ENCODE data around the gene GPR84. TPM values are rescaled to one million over a fixed set of nuclear protein-coding genes. Genes with fewer than 3 reads are reported as not detected.

The GPR84 gene
- total and polyA plus RNA-seq, 10 of the 15 experiments (the other 5 are each of a cell fraction or from before 2014, with no cell fraction given): 0.37 to 4.7 (median 2.6) TPM

DNA sequence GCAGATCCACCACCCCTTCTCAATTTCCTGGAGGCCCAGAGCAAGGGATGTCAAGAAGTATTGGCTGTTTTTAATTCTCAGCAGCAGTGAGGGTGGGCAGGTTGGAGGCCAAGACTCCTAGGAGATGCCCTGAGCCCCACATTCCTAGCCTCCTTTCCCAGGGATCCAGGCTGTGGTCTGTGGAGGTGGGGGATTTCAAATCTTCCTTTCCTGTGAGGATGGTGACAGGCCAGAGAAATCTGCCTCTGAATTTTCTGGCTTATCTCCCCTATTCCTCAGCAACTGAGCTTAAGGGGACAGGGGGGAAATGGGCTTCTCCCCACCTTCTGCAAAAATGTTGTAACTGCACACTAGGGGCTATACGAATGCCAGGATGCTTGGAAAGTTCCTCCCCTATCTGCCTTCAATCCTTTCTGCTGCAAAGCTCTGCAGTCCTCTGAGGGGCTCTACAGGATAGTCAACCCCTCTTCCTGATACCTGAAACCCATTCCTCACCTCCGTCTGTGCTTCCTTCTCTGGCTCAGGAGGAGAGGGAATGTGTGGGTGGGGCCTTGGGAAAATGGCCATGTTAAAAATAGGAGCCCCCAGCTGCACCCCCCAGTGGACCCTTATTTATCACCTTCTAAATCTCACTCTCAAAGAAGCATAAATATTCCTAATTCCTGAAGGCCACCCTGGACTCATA is 6.6 kb downstream of the GPR84 start:
- Histone ChIP-seq H3K36me3 (ENCODE audit: control insufficient read depth in 2 of 2, insufficient read depth in 2 of 2, low read length in 1 of 2) (no peaks in the 10 kb centered on the region), H2AFZ (ENCODE audit: control insufficient read depth, low read depth, low read length) (no peak overlapping the region), H4K20me1 (ENCODE audit: control insufficient read depth, insufficient read depth) (no peaks in the 10 kb centered on the region), H3K79me2 (ENCODE audit: control insufficient read depth, insufficient read depth, low read length) (no peaks in the 10 kb centered on the region), H3K27ac (ENCODE audit: control insufficient read depth, insufficient read depth) (peak overlapping the region; percentile 92), H3K9ac (ENCODE audit: control insufficient read depth, insufficient read depth, low read length) (peak overlapping the region; percentile 89; the same call in 1 of the 2 replicates), H3K4me1 (ENCODE audit: control insufficient read depth, insufficient read depth, low read length) (peaks cover 12% of the 10 kb centered on the region; the same call in 1 of the 2 replicates), H3K4me3 (peak overlapping the region; percentile 84; the same call in 1 of the 2 replicates), H3K27me3 (replicated peaks in 1 of 2; ENCODE audit: control insufficient read depth in 2 of 2, insufficient read depth in 2 of 2, low read length in 1 of 2) (no peaks in the 10 kb centered on the region), H3K9me3 (replicated peaks; ENCODE audit: control insufficient read depth, insufficient read depth, low read length) (no peaks in the 10 kb centered on the region), H3K4me2 (ENCODE audit: control insufficient read depth, insufficient read depth) (peak overlapping the region; percentile 92)
- intact Hi-C loops (cut with micrococcal nuclease; ENCODE audit: unreplicated experiment) (loop anchor here (2.0 kb wide), 2 partner anchors 33 to 137 kb away; partner anchors contain the start of gene COPZ1), in situ Hi-C loops (cut with MboI) (no loop called here)
- ChIA-PET CTCF (interaction anchor here (0.8 to 8.6 kb wide), 13 partner anchors 23 to 325 kb away, joined by 3 to 116 read pairs (median 13); partner anchors contain the start of gene COPZ1), SMC1A (ENCODE audit: uncharacterized antibody, unreplicated experiment) (interaction anchor here (0.7 to 2.5 kb wide), 12 partner anchors 11 to 142 kb away, joined by 3 to 10 read pairs (median 6); partner anchors contain the start of gene COPZ1), POLR2A (interaction anchor here (0.7 to 3.8 kb wide), 7 partner anchors 22 to 110 kb away, joined by 3 to 29 read pairs (median 4); partner anchors contain the start of genes CBX5 and HNRNPA1), RAD21 (ENCODE audit: unreplicated experiment) (interaction anchor here (0.7 to 2.8 kb wide), 8 partner anchors 11 to 136 kb away, joined by 3 to 22 read pairs (median 7); partner anchors contain the start of genes CBX5, COPZ1 and HNRNPA1)
- 17% methylated on average over 2 of the region's 2 CpGs for WGBS (ENCODE audit: insufficient coverage, insufficient replicate concordance, low lambda C conversion rate, missing lambda C conversion rate)
- no TSS peak for BruUV-seq (replicated peaks)
- no peak for DNase-seq (ENCODE audit: low read depth, low spot score)
- ATAC-seq: no peak
- FAIRE-seq: no peak
- TF ChIP-seq TCF7 (IDR thresholded peaks at IDR 0.05; ENCODE audit: borderline replicate concordance) (no peak), MTA3 (IDR thresholded peaks at IDR 0.05; ENCODE audit: borderline replicate concordance, low read length) (no peak), ZNF274 (IDR thresholded peaks at IDR 0.05; ENCODE audit: insufficient read depth, insufficient read length) (no peak), ESRRA (IDR thresholded peaks at IDR 0.05; ENCODE audit: low read length) (no peak), NFYB (IDR thresholded peaks at IDR 0.05; ENCODE audit: insufficient read depth, low read depth, low read length) (no peak), RELB (IDR thresholded peaks at IDR 0.05; ENCODE audit: low read depth) (no peak), YBX1 (IDR thresholded peaks at IDR 0.05) (no peak), BHLHE40 (IDR thresholded peaks at IDR 0.05; ENCODE audit: borderline replicate concordance in 1 of 2, low read depth in 2 of 2, low read length in 1 of 2) (no peak), HCFC1 (IDR thresholded peaks at IDR 0.05; ENCODE audit: low read length) (no peak), PML (IDR thresholded peaks at IDR 0.05; ENCODE audit: low read length) (no peak), ZSCAN29 (IDR thresholded peaks at IDR 0.05) (no peak), SREBF2 (IDR thresholded peaks at IDR 0.05; ENCODE audit: low read length) (no peak), ATF7 (IDR thresholded peaks at IDR 0.05; ENCODE audit: low read depth) (no peak), FOS (IDR thresholded peaks at IDR 0.05; ENCODE audit: borderline replicate concordance, extremely low read depth, insufficient read length) (no peak), ZNF622 (IDR thresholded peaks at IDR 0.05) (no peak)
- TF ChIP-seq, protein P1, sequence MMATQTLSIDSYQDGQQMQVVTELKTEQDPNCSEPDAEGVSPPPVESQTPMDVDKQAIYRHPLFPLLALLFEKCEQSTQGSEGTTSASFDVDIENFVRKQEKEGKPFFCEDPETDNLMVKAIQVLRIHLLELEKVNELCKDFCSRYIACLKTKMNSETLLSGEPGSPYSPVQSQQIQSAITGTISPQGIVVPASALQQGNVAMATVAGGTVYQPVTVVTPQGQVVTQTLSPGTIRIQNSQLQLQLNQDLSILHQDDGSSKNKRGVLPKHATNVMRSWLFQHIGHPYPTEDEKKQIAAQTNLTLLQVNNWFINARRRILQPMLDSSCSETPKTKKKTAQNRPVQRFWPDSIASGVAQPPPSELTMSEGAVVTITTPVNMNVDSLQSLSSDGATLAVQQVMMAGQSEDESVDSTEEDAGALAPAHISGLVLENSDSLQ (IDR thresholded peaks at IDR 0.05): no peak
- TF ChIP-seq, protein P2, sequence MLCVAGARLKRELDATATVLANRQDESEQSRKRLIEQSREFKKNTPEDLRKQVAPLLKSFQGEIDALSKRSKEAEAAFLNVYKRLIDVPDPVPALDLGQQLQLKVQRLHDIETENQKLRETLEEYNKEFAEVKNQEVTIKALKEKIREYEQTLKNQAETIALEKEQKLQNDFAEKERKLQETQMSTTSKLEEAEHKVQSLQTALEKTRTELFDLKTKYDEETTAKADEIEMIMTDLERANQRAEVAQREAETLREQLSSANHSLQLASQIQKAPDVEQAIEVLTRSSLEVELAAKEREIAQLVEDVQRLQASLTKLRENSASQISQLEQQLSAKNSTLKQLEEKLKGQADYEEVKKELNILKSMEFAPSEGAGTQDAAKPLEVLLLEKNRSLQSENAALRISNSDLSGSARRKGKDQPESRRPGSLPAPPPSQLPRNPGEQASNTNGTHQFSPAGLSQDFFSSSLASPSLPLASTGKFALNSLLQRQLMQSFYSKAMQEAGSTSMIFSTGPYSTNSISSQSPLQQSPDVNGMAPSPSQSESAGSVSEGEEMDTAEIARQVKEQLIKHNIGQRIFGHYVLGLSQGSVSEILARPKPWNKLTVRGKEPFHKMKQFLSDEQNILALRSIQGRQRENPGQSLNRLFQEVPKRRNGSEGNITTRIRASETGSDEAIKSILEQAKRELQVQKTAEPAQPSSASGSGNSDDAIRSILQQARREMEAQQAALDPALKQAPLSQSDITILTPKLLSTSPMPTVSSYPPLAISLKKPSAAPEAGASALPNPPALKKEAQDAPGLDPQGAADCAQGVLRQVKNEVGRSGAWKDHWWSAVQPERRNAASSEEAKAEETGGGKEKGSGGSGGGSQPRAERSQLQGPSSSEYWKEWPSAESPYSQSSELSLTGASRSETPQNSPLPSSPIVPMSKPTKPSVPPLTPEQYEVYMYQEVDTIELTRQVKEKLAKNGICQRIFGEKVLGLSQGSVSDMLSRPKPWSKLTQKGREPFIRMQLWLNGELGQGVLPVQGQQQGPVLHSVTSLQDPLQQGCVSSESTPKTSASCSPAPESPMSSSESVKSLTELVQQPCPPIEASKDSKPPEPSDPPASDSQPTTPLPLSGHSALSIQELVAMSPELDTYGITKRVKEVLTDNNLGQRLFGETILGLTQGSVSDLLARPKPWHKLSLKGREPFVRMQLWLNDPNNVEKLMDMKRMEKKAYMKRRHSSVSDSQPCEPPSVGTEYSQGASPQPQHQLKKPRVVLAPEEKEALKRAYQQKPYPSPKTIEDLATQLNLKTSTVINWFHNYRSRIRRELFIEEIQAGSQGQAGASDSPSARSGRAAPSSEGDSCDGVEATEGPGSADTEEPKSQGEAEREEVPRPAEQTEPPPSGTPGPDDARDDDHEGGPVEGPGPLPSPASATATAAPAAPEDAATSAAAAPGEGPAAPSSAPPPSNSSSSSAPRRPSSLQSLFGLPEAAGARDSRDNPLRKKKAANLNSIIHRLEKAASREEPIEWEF (IDR thresholded peaks at IDR 0.05; ENCODE audit: insufficient replicate concordance, low read depth, low read length): no peak

Measured in GM12878 (cell line).